ENCODE measurements around the gene NAT8L.

NAT8L gene

GRCh38 chr4:2061186-2062131 is 2.3 kb downstream of the NAT8L start:
- no peak for TF ChIP-seq CTCF (IDR thresholded peaks at IDR 0.05; ENCODE audit: control extremely low read depth, extremely low read depth, low read depth, missing control alignments)
- no peak for DNase-seq (ENCODE audit: extremely low spot score)
- POLR2A ChIA-PET: no interaction called here
- CTCF ChIA-PET: no interaction called here

DNA sequence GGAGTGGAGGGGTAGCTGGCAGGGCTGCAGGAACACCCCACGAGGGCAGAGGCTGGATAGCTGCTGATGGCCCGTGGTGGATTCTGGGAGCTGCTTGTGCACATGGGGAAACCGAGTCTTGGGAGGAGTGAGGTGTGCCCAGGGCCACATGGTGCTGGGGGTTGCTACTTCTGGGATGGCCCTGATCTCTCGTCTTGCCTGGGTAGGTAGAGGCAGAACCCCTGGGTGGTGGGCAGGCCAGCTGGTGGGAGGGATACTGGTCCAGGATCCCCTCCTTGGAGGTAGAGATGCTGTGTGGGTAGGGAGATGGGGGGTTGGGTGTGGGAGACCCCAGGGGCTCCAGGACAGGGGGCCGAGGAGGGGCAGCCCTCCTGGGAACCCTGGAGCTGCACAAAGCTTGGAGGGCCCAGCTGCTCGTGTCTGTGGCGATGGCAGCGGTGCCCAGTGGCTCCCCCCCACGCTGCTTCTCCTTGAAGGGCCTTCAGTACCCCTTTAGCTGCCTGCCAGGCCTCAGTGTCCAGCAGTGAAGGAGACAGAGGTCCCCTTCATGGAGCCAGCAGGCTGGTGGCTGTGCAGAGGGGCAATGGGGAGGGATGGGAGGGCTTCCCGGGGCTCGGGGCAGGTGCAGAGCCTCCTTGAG is 3.2 kb downstream of the NAT8L start:
- TF ChIP-seq CTCF (IDR thresholded peaks at IDR 0.05; ENCODE audit: control extremely low read depth, extremely low read depth, low read depth, missing control alignments): no peak
- no peak for DNase-seq (ENCODE audit: extremely low spot score)
- CTCF ChIA-PET: no interaction called here
- POLR2A ChIA-PET: no interaction called here

- ChIA-PET POLR2A (no interaction called here), CTCF (no interaction called here)
- DNase-seq (ENCODE audit: extremely low spot score): no peak
- TF ChIP-seq CTCF (IDR thresholded peaks at IDR 0.05; ENCODE audit: control extremely low read depth, extremely low read depth, low read depth, missing control alignments): no peak
Observed at GRCh38 chr4:2062808-2063524, 3.8 kb downstream of the NAT8L start.

GRCh38 chr4:2063557-2064275 is 4.6 kb downstream of the NAT8L start:
- ChIA-PET POLR2A (no interaction called here), CTCF (no interaction called here)
- no peak for DNase-seq (ENCODE audit: extremely low spot score)
- no peak for TF ChIP-seq CTCF (IDR thresholded peaks at IDR 0.05; ENCODE audit: control extremely low read depth, extremely low read depth, low read depth, missing control alignments)

DNA sequence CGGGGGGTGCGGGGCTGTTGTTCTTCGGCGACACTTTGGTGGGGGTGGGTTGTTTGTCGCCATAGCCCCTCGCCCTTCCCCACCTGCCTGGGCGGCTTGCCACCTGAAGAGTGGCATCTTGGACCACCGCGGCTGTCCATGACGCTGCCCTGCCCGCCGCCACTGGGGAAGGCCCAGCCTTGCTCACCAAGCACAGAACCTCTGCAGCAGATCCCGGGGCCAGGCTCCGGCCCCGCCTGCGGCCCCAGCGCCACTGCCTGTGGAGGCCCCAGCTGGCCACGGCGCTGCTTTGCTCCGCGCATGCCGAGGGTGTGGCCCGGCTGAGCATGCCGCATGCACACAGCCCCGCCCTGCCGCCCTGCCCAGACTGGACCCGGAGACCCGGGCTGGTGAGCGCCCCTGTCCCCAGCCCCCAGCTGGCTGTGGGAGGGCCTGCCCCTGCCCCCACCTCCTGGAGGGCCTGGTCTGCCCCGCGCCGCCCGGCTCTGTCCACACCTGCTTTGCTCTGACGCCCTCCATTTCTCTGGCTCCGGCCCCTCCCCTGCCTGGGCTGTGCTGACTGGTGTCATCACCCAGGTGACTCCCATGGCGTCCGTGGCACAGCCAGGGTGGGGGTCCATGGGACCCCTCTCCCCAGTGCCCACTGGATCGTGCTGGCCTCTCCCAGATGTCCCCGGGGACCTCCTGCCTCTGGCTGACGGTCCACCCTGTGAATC is 5.3 kb downstream of the NAT8L start:
- ChIA-PET POLR2A (no interaction called here), CTCF (no interaction called here)
- no peak for DNase-seq (ENCODE audit: extremely low spot score)
- no peak for TF ChIP-seq CTCF (IDR thresholded peaks at IDR 0.05; ENCODE audit: control extremely low read depth, extremely low read depth, low read depth, missing control alignments)

All from GM10248 (cell line).